ENCODE results near the gene ZNF219. TPM values are rescaled to one million over a fixed set of nuclear protein-coding genes. Genes with fewer than 3 reads are reported as not detected.
A peak's percentile ranks its signal among the peaks of the same experiment; 100 is the strongest.

Gene ZNF219
- total RNA-seq, 1 experiment from 2014 or later = 26.5 TPM

DNA sequence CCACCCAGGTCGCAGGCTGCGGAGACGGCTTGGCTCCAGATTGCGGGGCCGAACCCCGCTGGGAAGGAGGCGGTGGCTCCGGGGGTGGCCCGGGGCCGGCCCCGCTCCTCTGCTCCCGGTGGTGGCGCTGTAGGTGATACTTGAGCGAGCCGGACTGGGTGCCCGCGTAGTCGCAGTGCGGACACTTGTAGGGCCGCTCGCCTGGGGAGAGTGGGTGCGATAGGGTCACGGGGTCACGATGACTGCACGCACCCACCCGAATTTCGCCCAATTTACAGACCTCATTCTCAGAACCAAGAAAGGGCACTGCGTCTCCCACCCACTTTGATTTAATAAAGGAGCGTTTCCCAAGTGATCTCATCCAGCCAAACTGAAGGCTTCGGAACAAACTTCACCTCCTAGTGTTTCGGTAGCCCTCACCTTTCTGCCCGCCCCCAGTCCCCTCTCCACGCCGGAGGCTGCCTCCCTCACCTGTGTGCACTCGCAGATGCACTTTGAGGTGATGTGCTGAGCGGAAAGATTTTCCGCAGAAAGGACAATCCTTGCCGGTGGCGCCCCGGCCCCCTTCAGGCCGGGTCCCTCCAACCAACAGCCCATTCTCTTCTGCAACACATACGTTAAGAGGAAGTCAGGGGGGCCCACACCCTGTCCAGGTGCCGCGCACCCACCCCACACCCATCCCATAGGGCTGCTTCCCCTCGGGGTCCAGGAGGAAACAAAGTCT, 7.4 kb downstream of the ZNF219 start:
- DNase-seq (ENCODE audit: low read depth) = no peak
- in situ Hi-C loops (cut with HindIII; ENCODE audit: low pct_unique_long_range_greater_than_20kb, low sequenced_read_pairs) = no loop called here

DNA sequence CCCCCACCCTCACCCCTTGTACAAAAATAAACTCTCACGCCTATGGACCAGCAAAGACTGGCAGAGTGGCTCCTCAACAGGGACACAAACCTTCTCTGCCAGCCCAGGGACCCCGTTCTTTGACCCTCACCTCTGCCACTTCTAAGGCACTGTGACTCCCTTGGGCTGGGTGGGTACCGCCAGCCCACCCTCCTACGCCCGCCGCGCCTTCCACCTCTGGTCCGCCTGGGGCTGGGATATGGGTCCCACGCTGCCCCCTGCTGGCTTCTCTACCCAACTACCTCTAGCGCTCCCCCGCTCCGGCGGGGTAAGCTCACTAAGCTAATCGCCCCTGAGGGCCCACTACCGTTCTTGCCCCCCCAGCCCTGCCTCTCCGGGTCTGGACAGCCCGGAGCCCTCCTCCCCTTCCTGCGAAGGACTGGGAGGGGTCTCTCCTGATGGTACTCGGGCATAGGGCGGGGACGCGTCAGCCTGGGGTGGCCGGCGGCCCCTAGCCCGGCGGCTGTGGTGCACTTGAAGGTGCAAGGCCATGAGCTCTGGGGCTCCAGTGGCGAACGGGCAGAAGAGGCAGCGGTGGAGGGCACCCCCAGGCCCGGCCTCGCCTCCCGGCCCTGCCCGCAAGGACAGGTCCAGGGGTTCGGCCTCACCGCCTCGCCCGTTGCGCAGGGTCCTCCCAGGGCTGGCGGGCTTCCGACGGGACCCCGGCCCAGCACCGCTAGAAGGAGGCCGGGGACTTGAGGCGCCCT, 8.1 kb downstream of the ZNF219 start:
- in situ Hi-C loops (cut with HindIII; ENCODE audit: low pct_unique_long_range_greater_than_20kb, low sequenced_read_pairs) = no loop called here
- DNase-seq (ENCODE audit: low read depth) = no peak

DNA sequence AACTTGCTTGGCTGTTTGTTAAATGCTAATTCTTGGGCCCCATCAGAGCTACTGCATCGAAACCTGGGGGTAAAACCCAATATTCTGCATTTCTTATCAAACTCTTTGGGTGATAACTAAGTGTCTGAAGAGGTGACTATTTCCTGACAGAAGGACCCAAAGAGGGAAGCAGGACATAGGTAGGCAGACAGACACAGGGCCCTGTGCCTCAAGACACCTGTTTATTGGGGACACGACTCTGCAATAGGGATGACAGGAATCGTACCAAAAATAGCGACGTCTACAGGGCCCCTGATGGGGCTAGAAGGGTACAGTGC, 8.6 kb downstream of the ZNF219 start:
- in situ Hi-C loops (cut with HindIII; ENCODE audit: low pct_unique_long_range_greater_than_20kb, low sequenced_read_pairs) = no loop called here
- no peak for DNase-seq (ENCODE audit: low read depth)

DNA sequence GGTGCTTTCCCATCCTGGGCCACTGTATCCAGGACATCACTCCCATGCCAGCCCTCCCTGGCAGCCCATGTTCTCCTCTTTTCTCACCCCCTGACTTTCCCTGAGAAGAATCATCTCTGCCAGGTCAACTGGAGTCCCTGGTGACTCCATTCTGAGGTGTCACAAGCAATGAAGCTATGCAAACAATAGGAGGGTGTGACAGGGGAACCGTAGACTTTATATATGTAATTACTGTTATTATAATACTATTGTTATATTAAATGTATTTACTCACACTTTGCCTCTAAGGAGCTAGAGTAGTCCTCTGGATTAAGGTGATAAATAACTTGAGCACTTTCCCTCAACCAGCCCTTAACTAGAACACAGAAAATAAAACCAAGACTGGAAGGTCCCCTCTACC, 9.2 kb downstream of the ZNF219 start:
- in situ Hi-C loops (cut with HindIII; ENCODE audit: low pct_unique_long_range_greater_than_20kb, low sequenced_read_pairs) = no loop called here
- DNase-seq (ENCODE audit: low read depth) = no peak

DNA sequence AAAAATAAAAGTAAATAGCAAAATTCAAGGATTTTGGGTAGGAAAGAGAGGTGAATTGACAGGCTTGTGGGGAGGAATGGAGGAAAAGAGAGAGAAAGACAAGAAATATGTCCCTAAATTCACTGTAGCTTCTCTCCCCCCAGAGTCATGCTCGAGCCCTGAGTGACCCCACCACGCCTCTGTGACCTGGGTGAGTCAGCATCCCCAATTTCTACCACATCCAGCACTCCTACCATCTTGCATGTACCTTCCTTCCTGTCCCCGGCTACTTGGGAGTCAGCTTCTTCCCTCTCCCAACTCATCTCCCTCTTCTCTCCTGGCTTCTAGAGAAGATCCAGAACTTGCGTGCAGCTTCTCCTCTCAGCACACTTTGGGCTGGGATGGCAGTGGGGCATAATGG, 9.8 kb downstream of the ZNF219 start:
- in situ Hi-C loops (cut with HindIII; ENCODE audit: low pct_unique_long_range_greater_than_20kb, low sequenced_read_pairs) = no loop called here
- DNase-seq (ENCODE audit: low read depth) = no peak

DNA sequence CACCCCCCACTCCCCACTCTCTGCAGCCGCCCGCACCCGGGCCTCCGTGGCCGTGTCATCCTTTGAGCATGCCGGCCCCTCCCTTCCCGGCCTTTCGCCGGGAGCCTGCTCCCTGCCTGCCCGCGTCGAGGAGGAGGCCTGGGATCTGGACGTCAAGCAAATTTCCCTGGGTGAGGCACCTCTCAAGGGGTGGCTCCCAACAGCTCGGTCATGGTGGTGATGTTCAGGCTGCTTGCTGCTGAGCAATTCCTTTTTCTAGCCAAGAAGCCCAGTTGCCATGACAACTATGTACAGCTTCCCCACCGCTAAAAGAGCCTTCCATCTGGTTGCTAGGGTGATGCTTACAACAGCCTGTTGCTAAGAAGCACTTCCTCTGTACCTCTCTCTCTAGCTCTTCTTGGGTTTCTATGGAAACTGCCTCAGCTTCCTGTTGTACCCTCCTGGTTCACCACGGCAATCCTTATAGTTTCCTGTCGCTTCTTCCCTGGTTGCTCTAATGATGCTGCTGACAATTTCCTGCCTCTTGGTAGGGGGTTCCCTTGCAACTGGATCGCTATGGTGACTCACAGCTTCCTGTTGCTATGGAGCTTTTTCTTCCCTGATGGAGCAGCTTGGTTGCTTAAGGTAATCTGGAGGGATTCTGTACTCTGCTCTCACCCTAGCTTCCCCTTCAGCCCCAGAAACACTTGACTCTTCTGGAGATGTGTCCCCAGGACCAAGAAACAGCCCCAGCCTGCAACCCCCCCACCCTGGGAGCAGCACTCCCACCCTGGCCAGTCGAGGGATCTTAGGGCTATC, 11.0 kb downstream of the ZNF219 start:
- in situ Hi-C loops (cut with HindIII; ENCODE audit: low pct_unique_long_range_greater_than_20kb, low sequenced_read_pairs) = no loop called here
- DNase-seq (ENCODE audit: low read depth) = peak; percentile 67

DNA sequence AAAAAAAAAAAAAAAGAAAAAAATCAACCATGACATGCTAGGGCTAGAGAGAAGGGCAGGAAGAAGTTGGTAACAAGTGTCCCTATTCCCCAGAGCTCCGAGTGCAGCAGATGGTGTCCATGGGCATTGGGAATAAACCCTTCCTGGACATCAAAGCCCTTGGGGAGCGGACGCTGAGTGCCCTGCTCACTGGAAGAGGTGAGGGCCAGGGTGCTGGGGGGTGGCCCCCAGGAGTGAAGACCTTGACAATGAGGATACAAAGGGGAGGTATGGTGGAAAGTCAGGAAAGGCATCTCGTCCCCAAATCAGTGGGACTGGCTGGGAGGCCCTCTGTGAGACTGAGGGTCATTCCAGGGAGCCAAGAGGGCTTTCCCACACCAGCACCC, 11.6 kb downstream of the ZNF219 start:
- in situ Hi-C loops (cut with HindIII; ENCODE audit: low pct_unique_long_range_greater_than_20kb, low sequenced_read_pairs) = no loop called here
- no peak for DNase-seq (ENCODE audit: low read depth)

DNA sequence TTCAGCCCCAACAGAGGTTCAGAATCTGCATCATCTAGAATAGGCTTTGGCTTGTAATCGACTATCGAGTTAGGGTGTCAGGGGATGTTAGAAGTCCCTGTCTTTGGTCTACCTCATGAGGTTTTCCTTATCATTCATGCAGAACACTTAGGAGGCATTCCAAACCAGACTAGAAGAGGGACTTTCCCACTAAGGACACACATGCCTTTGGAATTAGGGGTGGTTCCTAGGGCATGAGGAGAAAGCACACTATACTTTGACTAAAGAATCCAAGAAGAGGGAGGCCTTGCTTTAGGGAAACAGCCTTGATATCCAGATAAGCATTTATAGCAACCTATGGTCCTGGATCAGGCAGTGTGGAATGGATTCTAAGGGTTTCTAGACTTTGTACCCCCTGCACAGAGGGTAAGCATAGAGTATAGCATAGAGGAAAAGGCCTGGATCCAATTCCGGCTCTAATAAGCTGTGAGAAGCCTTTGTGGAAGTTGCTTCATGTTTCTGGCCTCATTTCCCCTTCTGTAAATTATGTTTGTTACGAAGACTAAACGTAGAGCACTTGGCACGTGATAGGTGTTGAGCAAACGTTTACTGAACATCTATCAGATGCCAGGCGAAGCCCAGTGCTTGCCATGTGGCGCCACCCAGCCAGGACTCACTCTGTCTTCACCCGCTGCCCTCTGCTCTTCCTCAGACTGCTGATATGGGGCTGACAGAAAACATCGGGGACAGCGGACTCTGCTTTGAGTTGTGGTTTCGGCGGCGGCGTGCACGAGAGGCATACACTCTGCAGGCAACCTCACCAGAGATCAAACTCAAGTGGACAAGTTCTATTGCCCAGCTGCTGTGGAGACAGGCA, 13.2 kb downstream of the ZNF219 start:
- in situ Hi-C loops (cut with HindIII; ENCODE audit: low pct_unique_long_range_greater_than_20kb, low sequenced_read_pairs) = no loop called here
- peak; percentile 67 for DNase-seq (ENCODE audit: low read depth)

DNA sequence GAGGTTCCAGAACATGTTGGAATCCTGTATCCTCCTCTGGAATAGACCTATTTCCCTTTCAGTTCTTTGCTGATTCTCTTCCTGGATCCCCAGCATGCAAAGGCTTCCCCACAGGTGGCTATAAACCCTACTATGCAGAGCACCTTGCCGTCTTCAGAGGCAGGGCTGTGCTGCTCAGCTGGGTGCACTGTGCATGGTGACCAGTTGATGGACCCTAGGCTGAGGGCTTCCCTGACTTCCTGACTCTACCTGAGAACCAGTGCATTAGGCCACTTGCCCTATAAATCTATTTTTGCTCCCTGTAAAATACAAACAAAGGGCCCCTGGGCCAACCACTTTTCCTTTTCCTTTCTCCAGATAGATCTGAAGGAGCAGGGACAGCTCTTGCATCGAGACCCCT, 14.1 kb downstream of the ZNF219 start:
- in situ Hi-C loops (cut with HindIII; ENCODE audit: low pct_unique_long_range_greater_than_20kb, low sequenced_read_pairs) = no loop called here
- no peak for DNase-seq (ENCODE audit: low read depth)

DNA sequence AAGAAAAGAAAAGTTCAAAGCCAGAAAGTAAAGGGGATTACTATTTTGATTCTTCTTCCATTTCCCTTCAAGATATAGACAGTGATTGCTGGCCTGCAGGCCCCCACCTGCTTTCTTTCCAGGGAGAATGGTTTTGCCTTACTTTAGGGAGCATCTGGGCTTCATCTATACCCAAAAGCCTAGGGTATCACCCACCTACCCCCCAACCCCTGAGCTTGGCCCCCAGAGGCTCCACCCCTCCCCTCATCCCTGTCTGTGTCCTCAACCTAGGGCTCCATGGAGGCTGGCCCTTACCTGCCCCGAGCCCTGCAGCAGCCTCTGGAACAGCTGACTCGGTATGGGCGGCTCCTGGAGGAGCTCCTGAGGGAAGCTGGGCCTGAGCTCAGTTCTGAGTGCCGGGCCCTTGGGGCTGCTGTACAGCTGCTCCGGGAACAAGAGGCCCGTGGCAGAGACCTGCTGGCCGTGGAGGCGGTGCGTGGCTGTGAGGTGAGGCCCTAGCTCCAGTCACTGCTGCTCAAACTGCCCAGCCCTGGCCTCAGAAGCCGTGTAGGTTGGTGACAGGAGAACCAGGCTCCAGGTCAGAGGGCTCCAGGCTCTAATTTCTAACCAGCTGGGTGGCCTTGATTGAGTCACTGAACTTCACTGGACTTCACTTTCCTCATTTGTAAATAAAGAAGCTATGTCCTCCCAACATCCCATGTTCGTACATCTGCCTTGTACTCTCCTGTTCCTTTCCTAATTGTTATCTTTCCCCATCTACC, 14.7 kb downstream of the ZNF219 start:
- no peak for DNase-seq (ENCODE audit: low read depth)
- in situ Hi-C loops (cut with HindIII; ENCODE audit: low pct_unique_long_range_greater_than_20kb, low sequenced_read_pairs) = no loop called here

DNA sequence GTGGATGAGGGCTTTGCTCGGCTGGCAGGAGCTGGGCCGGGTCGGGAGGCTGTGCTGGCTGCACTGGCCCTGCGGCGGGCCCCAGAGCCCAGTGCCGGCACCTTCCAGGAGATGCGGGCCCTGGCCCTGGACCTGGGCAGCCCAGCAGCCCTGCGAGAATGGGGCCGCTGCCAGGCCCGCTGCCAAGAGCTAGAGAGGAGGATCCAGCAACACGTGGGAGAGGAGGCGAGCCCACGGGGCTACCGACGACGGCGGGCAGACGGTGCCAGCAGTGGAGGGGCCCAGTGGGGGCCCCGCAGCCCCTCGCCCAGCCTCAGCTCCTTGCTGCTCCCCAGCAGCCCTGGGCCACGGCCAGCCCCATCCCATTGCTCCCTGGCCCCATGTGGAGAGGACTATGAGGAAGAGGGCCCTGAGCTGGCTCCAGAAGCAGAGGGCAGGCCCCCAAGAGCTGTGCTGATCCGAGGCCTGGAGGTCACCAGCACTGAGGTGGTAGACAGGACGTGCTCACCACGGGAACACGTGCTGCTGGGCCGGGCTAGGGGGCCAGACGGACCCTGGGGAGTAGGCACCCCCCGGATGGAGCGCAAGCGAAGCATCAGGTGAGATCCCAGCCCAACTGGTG, 16.8 kb downstream of the ZNF219 start:
- in situ Hi-C loops (cut with HindIII; ENCODE audit: low pct_unique_long_range_greater_than_20kb, low sequenced_read_pairs) = no loop called here
- no peak for DNase-seq (ENCODE audit: low read depth)

DNA sequence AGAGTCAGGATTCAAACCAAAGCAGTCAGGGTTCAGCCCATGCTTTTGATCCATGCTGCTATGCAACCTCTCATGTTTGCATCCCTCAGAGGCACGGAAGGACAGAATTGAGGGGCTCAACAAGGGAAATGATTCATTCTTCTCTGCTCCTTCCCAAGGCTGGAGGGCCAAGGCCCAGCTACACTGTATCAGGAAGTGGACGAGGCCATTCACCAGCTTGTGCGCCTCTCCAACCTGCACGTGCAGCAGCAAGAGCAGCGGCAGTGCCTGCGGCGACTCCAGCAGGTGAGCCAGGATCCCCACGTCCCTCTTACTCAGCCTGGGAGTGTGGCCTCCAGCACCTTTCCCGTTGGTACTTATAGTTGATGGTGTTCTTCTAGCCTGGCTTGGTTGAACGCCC, 19.7 kb downstream of the ZNF219 start:
- no peak for DNase-seq (ENCODE audit: low read depth)
- in situ Hi-C loops (cut with HindIII; ENCODE audit: low pct_unique_long_range_greater_than_20kb, low sequenced_read_pairs) = no loop called here

DNA sequence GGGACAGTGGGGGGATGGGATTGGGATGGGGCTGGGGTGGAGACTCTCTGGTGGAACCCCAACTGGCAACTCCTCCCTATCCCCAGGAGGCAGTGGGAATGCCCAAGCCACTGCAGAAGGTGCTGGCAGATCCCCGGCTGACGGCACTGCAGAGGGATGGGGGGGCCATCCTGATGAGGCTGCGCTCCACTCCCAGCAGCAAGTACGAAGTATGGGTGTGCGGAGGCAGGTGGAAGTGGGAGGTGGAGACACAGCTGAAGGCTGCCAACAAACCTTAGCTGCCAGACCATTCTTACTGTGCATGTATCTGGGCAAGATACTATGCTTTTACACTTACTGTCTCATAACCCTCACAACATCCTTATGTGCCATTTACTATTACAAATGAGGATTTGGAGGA, 20.2 kb downstream of the ZNF219 start:
- in situ Hi-C loops (cut with HindIII; ENCODE audit: low pct_unique_long_range_greater_than_20kb, low sequenced_read_pairs) = no loop called here
- DNase-seq (ENCODE audit: low read depth) = no peak

DNA sequence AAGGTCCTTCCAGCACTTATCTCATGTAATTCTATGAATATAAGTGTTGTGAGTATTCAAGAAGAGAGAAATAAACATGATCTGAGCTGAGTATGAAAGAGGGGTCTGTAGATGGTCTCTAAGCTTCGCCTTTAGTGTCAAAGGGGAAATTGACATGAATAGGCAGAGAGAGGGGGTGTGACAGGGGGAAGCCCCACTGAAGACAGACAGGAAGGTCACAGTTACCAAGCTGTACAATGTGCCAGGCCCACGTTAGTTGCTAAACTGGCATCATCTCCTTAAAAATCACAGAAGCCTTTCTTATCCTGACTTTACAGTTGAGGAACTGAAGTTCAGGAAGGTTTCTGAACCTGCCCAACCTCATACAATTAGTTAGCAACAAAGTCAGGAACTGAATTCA, 20.8 kb downstream of the ZNF219 start:
- no peak for DNase-seq (ENCODE audit: low read depth)
- in situ Hi-C loops (cut with HindIII; ENCODE audit: low pct_unique_long_range_greater_than_20kb, low sequenced_read_pairs) = no loop called here

DNA sequence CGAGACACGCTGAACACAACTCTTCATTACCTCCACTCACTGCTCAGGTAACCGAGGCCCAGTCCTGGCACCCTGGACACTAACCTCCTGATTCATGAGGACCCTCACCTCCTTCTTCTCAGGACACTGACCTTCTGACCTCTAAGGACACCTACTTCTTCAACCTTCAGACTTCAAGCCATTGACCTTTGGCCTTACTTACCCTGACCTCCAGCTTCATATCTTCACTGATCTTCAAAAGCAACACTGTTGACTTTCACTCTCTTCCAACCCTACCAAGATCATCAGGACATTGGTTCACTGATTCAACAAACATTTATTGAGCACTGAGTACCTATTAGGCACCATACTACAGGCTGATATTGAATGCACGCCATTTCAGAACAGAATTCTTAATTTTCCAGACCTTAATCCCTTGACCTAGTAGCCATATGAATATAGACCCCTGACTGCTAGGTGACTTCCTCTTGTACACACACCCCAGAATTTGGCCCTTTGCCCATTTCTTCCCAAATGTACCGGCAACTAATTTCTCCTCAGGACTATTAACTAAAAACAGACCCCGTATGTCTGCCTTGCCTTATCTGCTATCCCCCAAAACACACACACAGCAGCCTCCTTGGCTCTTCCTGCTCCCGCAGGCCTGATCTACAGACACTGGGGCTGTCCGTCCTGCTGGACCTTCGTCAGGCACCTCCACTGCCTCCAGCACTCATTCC, 22.6 kb downstream of the ZNF219 start:
- in situ Hi-C loops (cut with HindIII; ENCODE audit: low pct_unique_long_range_greater_than_20kb, low sequenced_read_pairs) = no loop called here
- no peak for DNase-seq (ENCODE audit: low read depth)

DNA sequence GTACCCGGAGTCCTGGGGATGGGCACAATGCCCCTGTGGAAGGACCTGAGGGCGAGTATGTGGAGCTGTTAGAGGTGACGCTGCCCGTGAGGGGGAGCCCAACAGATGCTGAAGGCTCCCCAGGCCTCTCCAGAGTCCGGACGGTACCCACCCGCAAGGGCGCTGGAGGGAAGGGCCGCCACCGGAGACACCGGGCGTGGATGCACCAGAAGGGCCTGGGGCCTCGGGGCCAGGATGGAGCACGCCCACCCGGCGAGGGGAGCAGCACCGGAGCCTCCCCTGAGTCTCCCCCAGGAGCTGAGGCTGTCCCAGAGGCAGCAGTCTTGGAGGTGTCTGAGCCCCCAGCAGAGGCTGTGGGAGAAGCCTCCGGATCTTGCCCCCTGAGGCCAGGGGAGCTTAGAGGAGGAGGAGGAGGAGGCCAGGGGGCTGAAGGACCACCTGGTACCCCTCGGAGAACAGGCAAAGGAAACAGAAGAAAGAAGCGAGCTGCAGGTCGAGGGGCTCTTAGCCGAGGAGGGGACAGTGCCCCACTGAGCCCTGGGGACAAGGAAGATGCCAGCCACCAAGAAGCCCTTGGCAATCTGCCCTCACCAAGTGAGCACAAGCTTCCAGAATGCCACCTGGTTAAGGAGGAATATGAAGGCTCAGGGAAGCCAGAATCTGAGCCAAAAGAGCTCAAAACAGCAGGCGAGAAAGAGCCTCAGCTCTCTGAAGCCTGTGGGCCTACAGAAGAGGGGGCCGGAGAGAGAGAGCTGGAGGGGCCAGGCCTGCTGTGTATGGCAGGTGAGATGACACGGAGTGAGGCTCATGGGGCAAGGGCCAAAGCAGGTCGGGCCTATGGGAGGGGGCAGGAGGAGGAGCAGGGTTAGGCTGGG, 23.8 kb downstream of the ZNF219 start:
- in situ Hi-C loops (cut with HindIII; ENCODE audit: low pct_unique_long_range_greater_than_20kb, low sequenced_read_pairs) = no loop called here
- DNase-seq (ENCODE audit: low read depth) = no peak
